ENCODE measurements around the gene PLTP. TPM values are rescaled to one million over a fixed set of nuclear protein-coding genes. Genes with fewer than 3 reads are reported as not detected.
"Not testable (repeated sequence)": the region's sequence is repeated elsewhere in the genome, so short reads cannot be mapped to it uniquely, and the experiment has no call there.

PLTP gene
- total RNA-seq, 1 experiment from 2014 or later: 42.6 TPM

DNA sequence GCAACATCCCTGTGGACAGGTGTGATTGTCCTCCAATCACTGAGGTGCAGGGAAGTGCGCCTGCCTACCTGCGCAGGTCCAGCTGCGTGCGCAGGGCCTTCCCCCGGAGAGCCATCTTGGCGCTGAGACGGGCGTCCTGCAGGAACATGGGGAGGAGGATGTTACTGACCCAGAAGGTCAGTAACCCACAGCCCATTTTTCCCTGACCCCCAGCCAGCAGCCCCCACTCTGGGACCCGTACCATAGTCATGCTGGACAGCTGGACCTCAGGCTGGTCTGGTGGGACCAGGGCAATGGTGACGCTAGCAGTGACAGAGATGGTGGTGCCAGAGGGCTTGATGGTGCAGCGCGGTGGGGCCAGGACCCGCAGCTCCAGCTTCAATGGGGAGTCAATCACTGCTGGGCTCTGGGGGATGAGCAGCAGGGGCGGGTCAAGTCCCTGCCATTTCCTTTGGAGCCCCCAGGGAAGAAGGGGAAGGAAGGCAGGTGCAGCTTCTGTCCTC, 9.7 kb downstream of the PLTP start:
- Histone ChIP-seq H3K4me3 (ENCODE audit: low read depth, low read length) (no peak overlapping the region), H3K4me1 (no peaks in the 10 kb centered on the region), H3K36me3 (ENCODE audit: control insufficient read depth, insufficient read depth, low read length) (0 out of 2 replicates have a peak, but pooled peaks cover 5% of the 10 kb centered on the region), H3K9me3 (no peaks in the 10 kb centered on the region), H3K27me3 (replicated peaks; ENCODE audit: control insufficient read depth, insufficient read depth, low read length) (no peaks in the 10 kb centered on the region)
- H3K27ac Mint-ChIP-seq (ENCODE audit: unreplicated experiment): peak overlapping the region; percentile 1
- DNase-seq: no peak
- TF ChIP-seq, protein P1, sequence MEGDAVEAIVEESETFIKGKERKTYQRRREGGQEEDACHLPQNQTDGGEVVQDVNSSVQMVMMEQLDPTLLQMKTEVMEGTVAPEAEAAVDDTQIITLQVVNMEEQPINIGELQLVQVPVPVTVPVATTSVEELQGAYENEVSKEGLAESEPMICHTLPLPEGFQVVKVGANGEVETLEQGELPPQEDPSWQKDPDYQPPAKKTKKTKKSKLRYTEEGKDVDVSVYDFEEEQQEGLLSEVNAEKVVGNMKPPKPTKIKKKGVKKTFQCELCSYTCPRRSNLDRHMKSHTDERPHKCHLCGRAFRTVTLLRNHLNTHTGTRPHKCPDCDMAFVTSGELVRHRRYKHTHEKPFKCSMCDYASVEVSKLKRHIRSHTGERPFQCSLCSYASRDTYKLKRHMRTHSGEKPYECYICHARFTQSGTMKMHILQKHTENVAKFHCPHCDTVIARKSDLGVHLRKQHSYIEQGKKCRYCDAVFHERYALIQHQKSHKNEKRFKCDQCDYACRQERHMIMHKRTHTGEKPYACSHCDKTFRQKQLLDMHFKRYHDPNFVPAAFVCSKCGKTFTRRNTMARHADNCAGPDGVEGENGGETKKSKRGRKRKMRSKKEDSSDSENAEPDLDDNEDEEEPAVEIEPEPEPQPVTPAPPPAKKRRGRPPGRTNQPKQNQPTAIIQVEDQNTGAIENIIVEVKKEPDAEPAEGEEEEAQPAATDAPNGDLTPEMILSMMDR (IDR thresholded peaks at IDR 0.05; ENCODE audit: insufficient read depth in 1 of 2, low read depth in 1 of 2, low read length in 1 of 2, severe bottlenecking in 1 of 2, unreplicated experiment in 1 of 2): no peak
- BruUV-seq (replicated peaks): no TSS peak
- CTCF ChIA-PET: interaction anchor here (1.0 kb wide), 1 partner anchor 11 kb away, joined by 3 read pairs; the partner anchor contains the start of genes CTSA and NEURL2
- intact Hi-C loops (cut with micrococcal nuclease; ENCODE audit: unreplicated experiment): no loop called here
- H3K4me1 Mint-ChIP-seq (ENCODE audit: low read depth, unreplicated experiment): peaks cover 6% of the 10 kb centered on the region
- H3K36me3 Mint-ChIP-seq (ENCODE audit: insufficient read depth, unreplicated experiment): peaks cover 13% of the 10 kb centered on the region
- POLR2A ChIA-PET: interaction anchor here (1.3 to 1.6 kb wide), 3 partner anchors 12 to 25 kb away, joined by 3 to 5 read pairs (median 4); partner anchors contain the start of genes CTSA, NEURL2 and ZSWIM1
- no peaks in the 10 kb centered on the region for H3K9me3 Mint-ChIP-seq (ENCODE audit: unreplicated experiment)
- no peak overlapping the region for H3K4me3 Mint-ChIP-seq (ENCODE audit: unreplicated experiment)
- H3K27me3 Mint-ChIP-seq (ENCODE audit: insufficient read depth, unreplicated experiment): no peaks in the 10 kb centered on the region

GRCh38 chr20:45901332-45901731, 10.6 kb downstream of the PLTP start:
- intact Hi-C loops (cut with micrococcal nuclease; ENCODE audit: unreplicated experiment): not testable (repeated sequence)
- peaks cover 22% of the 10 kb centered on the region for H3K36me3 Mint-ChIP-seq (ENCODE audit: insufficient read depth, unreplicated experiment)
- POLR2A ChIA-PET: interaction anchor here (1.1 to 1.6 kb wide), 3 partner anchors 11 to 26 kb away, joined by 3 to 4 read pairs (median 3); partner anchors contain the start of genes CTSA and NEURL2

GRCh38 chr20:45899046-45899835, 12.7 kb downstream of the PLTP start:
- Histone ChIP-seq H3K36me3 (ENCODE audit: control insufficient read depth, insufficient read depth, low read length) (peaks cover 8% of the 10 kb centered on the region), H3K4me3 (ENCODE audit: low read depth, low read length) (no peak overlapping the region), H3K9me3 (no peaks in the 10 kb centered on the region), H3K27me3 (replicated peaks; ENCODE audit: control insufficient read depth, insufficient read depth, low read length) (no peaks in the 10 kb centered on the region), H3K4me1 (no peaks in the 10 kb centered on the region)
- CTCF ChIA-PET: interaction anchor here (0.8 kb wide), 1 partner anchor 9 kb away, joined by 3 read pairs; no protein-coding TSS in a partner anchor
- Mint-ChIP-seq H3K27me3 (ENCODE audit: insufficient read depth, unreplicated experiment) (no peaks in the 10 kb centered on the region), H3K36me3 (ENCODE audit: insufficient read depth, unreplicated experiment) (peaks cover 32% of the 10 kb centered on the region), H3K4me3 (ENCODE audit: unreplicated experiment) (no peak overlapping the region), H3K9me3 (ENCODE audit: unreplicated experiment) (no peaks in the 10 kb centered on the region), H3K4me1 (ENCODE audit: low read depth, unreplicated experiment) (no peaks in the 10 kb centered on the region), H3K27ac (ENCODE audit: unreplicated experiment) (no peak overlapping the region)
- TF ChIP-seq, protein P1 (IDR thresholded peaks at IDR 0.05; ENCODE audit: insufficient read depth in 1 of 2, low read depth in 1 of 2, low read length in 1 of 2, severe bottlenecking in 1 of 2, unreplicated experiment in 1 of 2): no peak
- DNase-seq: no peak
- no TSS peak for BruUV-seq (replicated peaks)
- intact Hi-C loops (cut with micrococcal nuclease; ENCODE audit: unreplicated experiment): no loop called here
- POLR2A ChIA-PET: interaction anchor here (0.6 to 1.1 kb wide), 5 partner anchors 18 to 43 kb away, joined by 3 to 8 read pairs (median 5); no protein-coding TSS in a partner anchor

More at GRCh38 chr20:45901332-45901731, 10.6 kb downstream of the PLTP start:
- H3K4me3 Mint-ChIP-seq (ENCODE audit: unreplicated experiment); H3K9me3 Mint-ChIP-seq (ENCODE audit: unreplicated experiment); DNase-seq; H3K4me1 ChIP-seq; H3K27me3 ChIP-seq (replicated peaks; ENCODE audit: control insufficient read depth, insufficient read depth, low read length); H3K36me3 ChIP-seq (ENCODE audit: control insufficient read depth, insufficient read depth, low read length); H3K27ac Mint-ChIP-seq (ENCODE audit: unreplicated experiment); H3K4me1 Mint-ChIP-seq (ENCODE audit: low read depth, unreplicated experiment); H3K4me3 ChIP-seq (ENCODE audit: low read depth, low read length); BruUV-seq (replicated peaks); H3K27me3 Mint-ChIP-seq (ENCODE audit: insufficient read depth, unreplicated experiment); H3K9me3 ChIP-seq: not testable (repeated sequence)
- CTCF ChIA-PET: interaction anchor here (1.0 kb wide), 1 partner anchor 10 kb away, joined by 3 read pairs; the partner anchor contains the start of genes CTSA and NEURL2
